Lower leg skin (tissue), 3 donors: ENCODE results near the gene UBE2M.

Experiments
- POLR2A ChIP-seq, 2 donors: fragments of 450-650 bp; IDR thresholded peaks; one replicate each; pipeline ENCODE4 v1.6.1; 2016 to 2017; ENCODE audit warnings: antibody characterized with exemption in 2 of 2, mild to moderate bottlenecking in 1 of 2, moderate library complexity in 1 of 2
- TF ChIP-seq, protein P1 (sequence below), 3 donors: fragments of 450-650 bp; IDR thresholded peaks; one replicate each; pipeline ENCODE4 v1.5.1; 2016; ENCODE audit warnings: antibody characterized with exemption in 3 of 3, mild to moderate bottlenecking in 3 of 3, moderate library complexity in 2 of 3

DNA sequence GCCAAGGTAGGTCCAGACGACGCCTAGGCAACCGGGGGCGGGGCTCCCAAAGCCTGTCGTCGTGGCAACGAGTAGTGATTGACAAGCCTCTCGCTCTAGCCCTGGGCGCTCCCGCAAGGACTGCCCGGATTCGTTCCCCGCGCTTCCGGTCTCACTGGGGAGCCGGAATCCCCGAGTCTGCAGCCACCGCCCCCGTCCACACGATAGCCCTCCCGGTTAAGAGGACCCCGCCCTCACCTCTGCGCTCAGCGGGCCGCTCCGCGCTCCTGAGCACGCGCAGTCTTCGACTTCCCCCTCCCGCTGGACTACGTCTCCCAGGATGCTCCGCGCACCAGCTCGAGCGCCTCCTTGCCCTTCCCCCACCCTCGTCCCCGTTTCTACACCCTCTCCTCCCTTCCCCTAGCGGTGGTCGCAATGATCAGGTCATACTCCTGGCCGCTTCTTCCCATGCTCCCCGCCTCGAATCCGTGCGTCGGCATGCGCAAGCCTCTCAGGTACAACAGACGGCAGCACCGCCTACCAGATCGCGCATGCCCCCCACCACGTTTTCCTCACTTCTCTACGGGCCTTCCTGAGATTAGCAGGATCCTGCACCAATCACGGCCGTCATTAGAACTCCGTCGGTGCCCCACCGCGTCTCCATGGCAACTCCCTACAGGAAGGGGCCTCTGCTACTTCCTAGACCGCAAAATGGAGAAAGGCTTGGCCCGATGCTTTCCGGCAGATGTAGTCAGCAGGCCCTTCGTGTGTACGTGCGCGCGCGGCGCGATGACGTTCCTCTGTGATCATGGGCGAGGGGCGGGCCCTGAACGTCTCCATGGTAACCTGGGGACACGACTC lies 14.6 kb upstream of the UBE2M start, which contains the start of gene MZF1:
- TF ChIP-seq POLR2A (IDR thresholded peaks at IDR 0.05), result no peak
- TF ChIP-seq, protein P1, sequence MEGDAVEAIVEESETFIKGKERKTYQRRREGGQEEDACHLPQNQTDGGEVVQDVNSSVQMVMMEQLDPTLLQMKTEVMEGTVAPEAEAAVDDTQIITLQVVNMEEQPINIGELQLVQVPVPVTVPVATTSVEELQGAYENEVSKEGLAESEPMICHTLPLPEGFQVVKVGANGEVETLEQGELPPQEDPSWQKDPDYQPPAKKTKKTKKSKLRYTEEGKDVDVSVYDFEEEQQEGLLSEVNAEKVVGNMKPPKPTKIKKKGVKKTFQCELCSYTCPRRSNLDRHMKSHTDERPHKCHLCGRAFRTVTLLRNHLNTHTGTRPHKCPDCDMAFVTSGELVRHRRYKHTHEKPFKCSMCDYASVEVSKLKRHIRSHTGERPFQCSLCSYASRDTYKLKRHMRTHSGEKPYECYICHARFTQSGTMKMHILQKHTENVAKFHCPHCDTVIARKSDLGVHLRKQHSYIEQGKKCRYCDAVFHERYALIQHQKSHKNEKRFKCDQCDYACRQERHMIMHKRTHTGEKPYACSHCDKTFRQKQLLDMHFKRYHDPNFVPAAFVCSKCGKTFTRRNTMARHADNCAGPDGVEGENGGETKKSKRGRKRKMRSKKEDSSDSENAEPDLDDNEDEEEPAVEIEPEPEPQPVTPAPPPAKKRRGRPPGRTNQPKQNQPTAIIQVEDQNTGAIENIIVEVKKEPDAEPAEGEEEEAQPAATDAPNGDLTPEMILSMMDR (IDR thresholded peaks at IDR 0.05), result peak in 1 of 3 donors; percentile 85
